ENCODE results near the gene PTCSC3. TPM values are rescaled to one million over a fixed set of nuclear protein-coding genes. Genes with fewer than 3 reads are reported as not detected.
"Not testable (repeated sequence)": the region's sequence is repeated elsewhere in the genome, so short reads cannot be mapped to it uniquely, and the experiment has no call there.

Gene PTCSC3
- total and polyA plus RNA-seq, 10 donors: not detected

DNA sequence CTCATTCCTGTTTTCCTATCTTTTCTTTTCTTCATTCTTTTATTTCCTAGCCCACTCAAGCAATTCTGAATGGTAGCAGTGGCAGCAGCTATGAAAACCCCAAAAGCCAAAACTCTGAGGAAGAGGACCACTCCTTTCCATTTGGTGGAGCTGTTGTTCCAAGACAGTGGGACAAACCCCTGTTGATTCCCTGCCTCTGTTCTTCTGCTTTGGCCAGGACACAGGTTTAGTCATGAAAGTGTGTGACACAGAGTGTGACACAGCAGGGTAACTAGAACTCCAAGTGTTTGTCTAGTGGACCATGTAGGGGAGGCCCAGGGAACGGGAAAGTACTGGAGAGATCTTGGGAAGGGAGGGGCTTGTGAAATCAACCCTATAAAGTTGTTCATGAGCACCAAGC is 71.1 kb downstream of the PTCSC3 start:
- no peaks in the 10 kb centered on the region for H3K36me3 ChIP-seq
- no peaks in the 10 kb centered on the region for H3K27me3 ChIP-seq (replicated peaks in 1 of 7)
- intact Hi-C loops (cut with DNase I; ENCODE audit: low total_unique reads): no loop called here
- H3K9me3 ChIP-seq: no peaks in the 10 kb centered on the region
- TF ChIP-seq POLR2AphosphoS5 (IDR thresholded peaks at IDR 0.05) (no peak), POLR2A (IDR thresholded peaks at IDR 0.05) (no peak)
- TF ChIP-seq, protein P1, sequence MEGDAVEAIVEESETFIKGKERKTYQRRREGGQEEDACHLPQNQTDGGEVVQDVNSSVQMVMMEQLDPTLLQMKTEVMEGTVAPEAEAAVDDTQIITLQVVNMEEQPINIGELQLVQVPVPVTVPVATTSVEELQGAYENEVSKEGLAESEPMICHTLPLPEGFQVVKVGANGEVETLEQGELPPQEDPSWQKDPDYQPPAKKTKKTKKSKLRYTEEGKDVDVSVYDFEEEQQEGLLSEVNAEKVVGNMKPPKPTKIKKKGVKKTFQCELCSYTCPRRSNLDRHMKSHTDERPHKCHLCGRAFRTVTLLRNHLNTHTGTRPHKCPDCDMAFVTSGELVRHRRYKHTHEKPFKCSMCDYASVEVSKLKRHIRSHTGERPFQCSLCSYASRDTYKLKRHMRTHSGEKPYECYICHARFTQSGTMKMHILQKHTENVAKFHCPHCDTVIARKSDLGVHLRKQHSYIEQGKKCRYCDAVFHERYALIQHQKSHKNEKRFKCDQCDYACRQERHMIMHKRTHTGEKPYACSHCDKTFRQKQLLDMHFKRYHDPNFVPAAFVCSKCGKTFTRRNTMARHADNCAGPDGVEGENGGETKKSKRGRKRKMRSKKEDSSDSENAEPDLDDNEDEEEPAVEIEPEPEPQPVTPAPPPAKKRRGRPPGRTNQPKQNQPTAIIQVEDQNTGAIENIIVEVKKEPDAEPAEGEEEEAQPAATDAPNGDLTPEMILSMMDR (IDR thresholded peaks at IDR 0.05 in 8 of 11, conservative IDR thresholded peaks at IDR 0.05 in 3 of 11): no peak
- 0 to 13% (median 11%) methylated on average over 1 of the region's 1 CpG for WGBS, 5 donors
- no peak overlapping the region for H3K27ac ChIP-seq
- no peak overlapping the region for H3K4me3 ChIP-seq
- DNase-seq: no peak
- H3K4me1 ChIP-seq: no peaks in the 10 kb centered on the region

DNA sequence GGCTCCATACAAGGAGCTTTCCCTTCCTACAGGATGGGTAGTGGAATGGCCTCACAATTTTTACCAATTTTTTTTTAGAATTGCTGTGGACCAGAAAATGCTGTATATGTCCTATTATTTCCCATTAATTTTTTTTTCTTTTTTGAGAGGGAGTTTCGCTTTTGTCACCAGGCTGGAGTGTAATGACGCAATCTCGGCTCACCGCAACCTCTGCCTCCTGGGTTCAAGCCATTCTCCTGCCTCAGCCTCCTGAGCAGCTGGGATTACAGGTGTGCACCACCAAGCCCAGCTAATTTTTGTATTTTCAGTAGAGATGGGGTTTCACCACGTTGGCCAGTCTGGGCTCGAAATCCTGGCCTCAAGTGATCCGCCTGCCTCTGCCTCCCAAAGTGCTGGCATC is 72.3 kb downstream of the PTCSC3 start:
- intact Hi-C loops (cut with DNase I; ENCODE audit: low total_unique reads); H3K36me3 ChIP-seq; H3K27me3 ChIP-seq (replicated peaks in 1 of 7); H3K9me3 ChIP-seq; H3K4me1 ChIP-seq; H3K4me3 ChIP-seq; DNase-seq; H3K27ac ChIP-seq: not testable (repeated sequence)
- WGBS, 5 donors: 64 to 78% (median 71%) methylated on average over 7 of the region's 7 CpGs

DNA sequence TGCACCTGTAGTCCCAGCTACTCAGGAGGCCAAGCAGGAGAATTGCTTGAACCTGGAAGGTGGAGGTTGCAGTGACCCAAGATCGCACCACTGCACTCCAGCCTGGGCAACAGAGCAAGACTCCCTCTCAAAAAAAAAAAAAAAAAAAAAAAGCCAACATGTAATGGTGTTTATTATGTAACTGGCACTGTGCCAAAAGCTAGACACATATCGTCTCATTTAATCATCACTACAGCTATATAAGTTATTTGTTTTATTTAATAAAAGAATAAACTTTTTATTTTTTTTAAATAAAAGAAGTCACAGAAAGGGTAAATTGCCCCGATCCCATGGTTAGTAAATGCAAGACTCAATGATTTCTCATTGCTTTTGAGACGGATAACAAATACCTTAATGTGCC is 76.9 kb downstream of the PTCSC3 start:
- no peak for DNase-seq
- no peaks in the 10 kb centered on the region for H3K4me1 ChIP-seq
- H3K27ac ChIP-seq: no peak overlapping the region
- 87 to 95% (median 91%) methylated on average over 4 of the region's 4 CpGs for WGBS, 5 donors
- no peaks in the 10 kb centered on the region for H3K9me3 ChIP-seq
- intact Hi-C loops (cut with DNase I; ENCODE audit: low total_unique reads): no loop called here
- no peak overlapping the region for H3K4me3 ChIP-seq
- TF ChIP-seq, protein P1 (IDR thresholded peaks at IDR 0.05 in 8 of 11, conservative IDR thresholded peaks at IDR 0.05 in 3 of 11): no peak
- TF ChIP-seq POLR2AphosphoS5 (IDR thresholded peaks at IDR 0.05) (no peak), POLR2A (IDR thresholded peaks at IDR 0.05) (no peak)
- H3K36me3 ChIP-seq: no peaks in the 10 kb centered on the region
- H3K27me3 ChIP-seq (replicated peaks in 1 of 7): peaks cover 0 to 19% (median 0%) of the 10 kb centered on the region in 7 donors

DNA sequence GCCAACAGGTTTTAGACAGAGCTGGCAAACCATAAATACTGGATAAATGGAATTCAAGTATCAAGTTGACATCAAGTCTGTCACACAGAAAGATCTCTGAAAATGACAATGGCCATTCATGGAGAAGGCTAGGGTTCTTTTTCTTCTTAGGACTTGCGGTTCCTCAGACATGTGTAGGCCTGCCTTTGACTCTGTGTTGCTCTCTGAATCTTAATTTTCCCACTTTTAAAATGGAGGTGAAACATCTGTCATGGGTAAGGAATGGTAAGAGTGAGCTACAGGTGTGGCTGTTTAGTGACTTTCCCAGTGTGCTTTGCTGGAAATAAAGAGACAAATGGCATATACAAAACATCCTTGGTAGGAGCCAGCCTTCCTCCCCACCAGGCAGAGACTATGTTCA is 79.2 kb downstream of the PTCSC3 start:
- Histone ChIP-seq H3K27ac (no peak overlapping the region), H3K36me3 (no peaks in the 10 kb centered on the region), H3K4me1 (no peaks in the 10 kb centered on the region), H3K4me3 (no peak overlapping the region), H3K9me3 (no peaks in the 10 kb centered on the region), H3K27me3 (replicated peaks in 1 of 7) (peaks cover 0 to 19% (median 0%) of the 10 kb centered on the region in 7 donors)
- 89 to 96% (median 95%) methylated on average over 1 of the region's 1 CpG for WGBS, 5 donors
- no peak for DNase-seq
- intact Hi-C loops (cut with DNase I; ENCODE audit: low total_unique reads): no loop called here
- TF ChIP-seq POLR2AphosphoS5 (IDR thresholded peaks at IDR 0.05) (no peak), POLR2A (IDR thresholded peaks at IDR 0.05) (no peak)
- TF ChIP-seq, protein P1 (IDR thresholded peaks at IDR 0.05 in 8 of 11, conservative IDR thresholded peaks at IDR 0.05 in 3 of 11): no peak

DNA sequence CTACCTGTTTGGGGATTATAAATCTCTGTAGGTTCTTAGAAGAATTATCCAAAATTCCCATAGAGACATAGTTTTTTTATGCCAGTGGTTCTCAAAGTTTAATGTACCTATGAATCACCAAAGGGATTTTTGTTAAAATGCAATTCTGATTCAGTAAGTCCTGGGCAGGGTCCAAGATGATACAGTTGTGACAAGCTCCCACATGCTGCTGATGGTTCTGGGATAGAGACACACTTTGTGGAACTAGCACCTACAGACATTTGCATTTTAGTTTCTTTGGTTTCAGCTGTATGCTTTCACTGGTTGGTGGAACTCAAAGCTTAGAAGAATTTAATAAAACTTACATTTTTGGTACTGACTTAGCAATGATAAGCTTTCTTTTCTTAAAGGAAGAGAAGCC is 80.4 kb downstream of the PTCSC3 start:
- TF ChIP-seq POLR2AphosphoS5 (IDR thresholded peaks at IDR 0.05) (no peak), POLR2A (IDR thresholded peaks at IDR 0.05) (no peak)
- TF ChIP-seq, protein P1 (IDR thresholded peaks at IDR 0.05 in 8 of 11, conservative IDR thresholded peaks at IDR 0.05 in 3 of 11): no peak
- Histone ChIP-seq H3K27ac (no peak overlapping the region), H3K9me3 (no peaks in the 10 kb centered on the region), H3K4me3 (no peak overlapping the region), H3K4me1 (no peaks in the 10 kb centered on the region), H3K36me3 (no peaks in the 10 kb centered on the region), H3K27me3 (replicated peaks in 1 of 7) (peaks cover 0 to 19% (median 0%) of the 10 kb centered on the region in 7 donors)
- intact Hi-C loops (cut with DNase I; ENCODE audit: low total_unique reads): no loop called here
- no peak for DNase-seq
